MM.1S (cell line): ENCODE measurements around the gene TOP3A.

ENCODE experiments used
- CTCF ChIP-seq: fragments of 300-600 bp; sonication (generic); IDR thresholded peaks from 2 replicates; pipeline ENCODE4 v1.5.1; 2016; ENCODE audit warnings: antibody characterized with exemption, low read length, mixed read lengths
- EZH2 ChIP-seq: fragments of 300-600 bp; sonication (generic); optimal IDR thresholded peaks from 2 replicates; pipeline ENCODE3; 2017; ENCODE audit warnings: low read depth, mild to moderate bottlenecking, antibody characterized with exemption, low read length, mixed read lengths
- EZH2phosphoT487 ChIP-seq: fragments of 300-600 bp; sonication (generic); IDR thresholded peaks from 2 replicates; pipeline ENCODE4 v1.6.1; 2018; ENCODE audit warnings: antibody characterized with exemption, low read length

- no peak for TF ChIP-seq CTCF
- no peak for TF ChIP-seq EZH2phosphoT487
- no peak for TF ChIP-seq EZH2
Observed at GRCh38 chr17:18314731-18315561, at the start of gene TOP3A, which contains the start of gene SMCR8.
